NCI-H1092 treated with DMSO at 0.1 percent for 48 hours (cell line): ENCODE measurements around the gene AK9.

Source experiments
- DNase-seq: peaks from one replicate; lab custom pipeline; 2025; lab: John Stamatoyannopoulos, UW

The AK9 gene

GRCh38 chr6:109456710-109457561, 234.1 kb downstream of the AK9 start:
- no peak for DNase-seq

- DNase-seq = peak; percentile 30
These were observed 234.9 kb downstream of the AK9 start for GRCh38 chr6:109456111-109456583.

GRCh38 chr6:109455437-109456110, 235.4 kb downstream of the AK9 start, which contains the start of gene MICAL1:
Gene MICAL1, minus strand, starts transcription at chr6:109455772. Its CDS starts 1,576 bp downstream, at chr6:109454196.
- DNase-seq = peak; percentile 52

- DNase-seq = peak; percentile 69
These were observed 236.2 kb downstream of the AK9 start for GRCh38 chr6:109454496-109455436.

GRCh38 chr6:109453594-109454495, 237.2 kb downstream of the AK9 start:
- peak; percentile 83 for DNase-seq

GRCh38 chr6:109453156-109453555, 237.8 kb downstream of the AK9 start:
- DNase-seq = no peak

- DNase-seq = no peak
These were observed 238.8 kb downstream of the AK9 start for GRCh38 chr6:109452181-109452580.

GRCh38 chr6:109451376-109451775, 239.6 kb downstream of the AK9 start:
- DNase-seq = no peak

- DNase-seq = no peak
These were observed 240.2 kb downstream of the AK9 start for GRCh38 chr6:109450801-109451200.

- DNase-seq = no peak
These were observed 241.0 kb downstream of the AK9 start for GRCh38 chr6:109449795-109450673.

- DNase-seq = no peak
These were observed 241.8 kb downstream of the AK9 start for GRCh38 chr6:109449064-109449794.

GRCh38 chr6:109448615-109449014, 242.4 kb downstream of the AK9 start:
- DNase-seq = no peak

- DNase-seq = no peak
These were observed 243.0 kb downstream of the AK9 start for GRCh38 chr6:109447878-109448555.

GRCh38 chr6:109447087-109447486, 243.9 kb downstream of the AK9 start:
- DNase-seq = no peak

- no peak for DNase-seq
These were observed 244.5 kb downstream of the AK9 start for GRCh38 chr6:109446541-109446940.

GRCh38 chr6:109446072-109446471, 244.9 kb downstream of the AK9 start:
- no peak for DNase-seq

GRCh38 chr6:109445382-109445781, 245.6 kb downstream of the AK9 start:
- DNase-seq = no peak

- no peak for DNase-seq
These were observed 247.5 kb downstream of the AK9 start for GRCh38 chr6:109443425-109443950.
